ENCODE data around the gene GLIS2.
A peak's percentile ranks its signal among the peaks of the same experiment; 100 is the strongest.

GLIS2 gene

GRCh38 chr16:4376126-4376892 lies 60.4 kb downstream of the GLIS2 start:
- peak; percentile 49 for DNase-seq
- TF ChIP-seq CTCF (IDR thresholded peaks at IDR 0.05) = no peak
- H3K4me3 Mint-ChIP-seq = peak overlapping the region; percentile 66
- H3K9me3 Mint-ChIP-seq = no peaks in the 10 kb centered on the region
- H3K27ac Mint-ChIP-seq = no peak overlapping the region
- peaks cover 3% of the 10 kb centered on the region for H3K27me3 Mint-ChIP-seq (ENCODE audit: low read depth, poor library complexity)
- no peaks in the 10 kb centered on the region for H3K36me3 Mint-ChIP-seq (ENCODE audit: low read depth)
- H3K4me1 Mint-ChIP-seq = peaks cover 73% of the 10 kb centered on the region

GRCh38 chr16:4376893-4377572 lies 61.2 kb downstream of the GLIS2 start:
- peaks cover 3% of the 10 kb centered on the region for H3K27me3 Mint-ChIP-seq (ENCODE audit: low read depth, poor library complexity)
- TF ChIP-seq CTCF (IDR thresholded peaks at IDR 0.05) = no peak
- H3K27ac Mint-ChIP-seq = no peak overlapping the region
- H3K36me3 Mint-ChIP-seq (ENCODE audit: low read depth) = no peaks in the 10 kb centered on the region
- H3K4me3 Mint-ChIP-seq = peak overlapping the region; percentile 67
- H3K4me1 Mint-ChIP-seq = peaks cover 72% of the 10 kb centered on the region
- DNase-seq = no peak
- no peaks in the 10 kb centered on the region for H3K9me3 Mint-ChIP-seq

DNA sequence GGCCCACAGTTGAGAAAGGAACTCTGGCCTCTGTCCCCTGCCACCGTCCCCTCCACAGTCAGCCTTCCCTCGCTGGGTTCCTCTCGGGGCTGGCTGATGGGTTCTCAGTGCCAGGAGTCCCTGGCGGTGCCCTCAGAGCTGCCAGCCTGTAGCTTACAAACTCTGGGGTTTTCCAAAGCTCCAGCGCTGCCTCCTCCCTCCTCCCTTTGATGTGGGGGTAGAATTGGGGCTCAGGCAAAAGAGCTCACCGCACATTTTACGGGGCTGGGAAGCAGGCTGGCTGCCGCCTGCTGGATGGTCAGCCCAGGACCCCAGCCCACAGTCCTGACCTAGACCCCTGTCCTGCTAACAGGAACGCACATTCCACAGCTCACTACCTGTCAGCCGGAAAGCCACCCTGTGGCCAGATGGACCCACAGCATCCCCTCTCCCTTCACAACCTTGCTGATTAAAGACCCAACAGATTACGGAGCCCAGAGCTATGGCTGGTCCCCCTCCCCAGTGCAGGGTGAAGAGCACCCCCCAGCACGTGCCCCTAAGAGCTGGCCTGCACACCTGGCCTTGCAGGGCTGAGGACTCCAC lies 61.8 kb downstream of the GLIS2 start:
- H3K4me1 Mint-ChIP-seq = peaks cover 70% of the 10 kb centered on the region

GRCh38 chr16:4378161-4378666 lies 62.3 kb downstream of the GLIS2 start:
- TF ChIP-seq CTCF (IDR thresholded peaks at IDR 0.05) = no peak
- Mint-ChIP-seq H3K4me1 (peaks cover 68% of the 10 kb centered on the region), H3K36me3 (ENCODE audit: low read depth) (no peaks in the 10 kb centered on the region), H3K4me3 (peak overlapping the region; percentile 67), H3K27me3 (ENCODE audit: low read depth, poor library complexity) (peaks cover 3% of the 10 kb centered on the region), H3K9me3 (no peaks in the 10 kb centered on the region), H3K27ac (peak overlapping the region; percentile 83)
- DNase-seq = no peak

More for the DNA sequence above, 61.8 kb downstream of the GLIS2 start:
- no peaks in the 10 kb centered on the region for H3K36me3 Mint-ChIP-seq (ENCODE audit: low read depth)
- no peak for DNase-seq
- peak overlapping the region; percentile 83 for H3K27ac Mint-ChIP-seq
- H3K9me3 Mint-ChIP-seq = no peaks in the 10 kb centered on the region
- peak; percentile 18 for TF ChIP-seq CTCF (IDR thresholded peaks at IDR 0.05)
- peak overlapping the region; percentile 67 for H3K4me3 Mint-ChIP-seq
- H3K27me3 Mint-ChIP-seq (ENCODE audit: low read depth, poor library complexity) = peaks cover 3% of the 10 kb centered on the region

DNA sequence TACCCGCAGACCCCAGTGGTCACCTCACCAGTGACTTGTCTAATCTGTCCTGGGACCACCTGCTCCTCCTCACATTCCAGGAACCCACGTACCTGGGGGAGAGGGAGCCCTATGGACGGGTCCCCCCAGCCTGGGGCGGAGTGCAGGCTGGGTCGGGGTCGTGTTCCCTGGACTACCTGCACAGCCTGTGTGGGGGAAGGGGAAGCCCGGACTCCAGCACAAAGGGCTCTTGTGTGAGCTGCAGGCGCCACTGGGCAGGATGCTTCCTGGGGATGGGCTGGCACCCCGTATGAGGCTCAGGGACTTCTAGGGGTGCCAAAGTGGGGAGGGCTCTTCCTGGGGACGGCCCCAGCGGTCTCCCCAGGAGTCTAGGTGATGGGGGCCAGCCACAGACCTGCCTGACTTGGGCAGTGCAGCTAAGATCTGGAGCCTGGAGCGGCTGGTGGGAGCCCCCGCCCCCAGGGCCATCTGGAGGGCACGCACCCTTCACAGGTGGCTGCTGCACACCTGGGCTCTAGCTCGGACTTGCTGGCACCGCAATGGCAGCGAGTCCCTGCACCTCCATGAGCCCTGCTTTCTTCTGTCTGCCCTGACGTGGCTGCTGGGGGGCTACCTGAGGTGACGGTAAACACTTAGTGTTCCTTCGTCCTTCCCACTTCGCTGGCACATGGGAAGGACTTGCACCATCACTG lies 63.3 kb downstream of the GLIS2 start:
- H3K27me3 Mint-ChIP-seq (ENCODE audit: low read depth, poor library complexity) = peaks cover 3% of the 10 kb centered on the region
- H3K9me3 Mint-ChIP-seq = no peaks in the 10 kb centered on the region
- DNase-seq = no peak
- H3K4me3 Mint-ChIP-seq = no peak overlapping the region
- H3K27ac Mint-ChIP-seq = no peak overlapping the region
- no peaks in the 10 kb centered on the region for H3K36me3 Mint-ChIP-seq (ENCODE audit: low read depth)
- peaks cover 66% of the 10 kb centered on the region for H3K4me1 Mint-ChIP-seq
- TF ChIP-seq CTCF (IDR thresholded peaks at IDR 0.05) = no peak

Measured in nephron progenitor cell (in vitro differentiated cells).